OCI-LY7 (cell line): ENCODE data around the gene ATF2. TPM values are rescaled to one million over a fixed set of nuclear protein-coding genes. Genes with fewer than 3 reads are reported as not detected.
"Not testable (repeated sequence)": the region's sequence is repeated elsewhere in the genome, so short reads cannot be mapped to it uniquely, and the experiment has no call there.

Experiments used
- BruUV-seq: library from RNA; stranded (reverse); fragments of 400-500 nt; replicated peaks from 2 replicates; lab custom pipeline; 2021; lab: Mats Ljungman, UMichigan
- CTCF ChIA-PET: fragments of 300-600 bp; sonication (Branson Sonifier 250); formaldehyde crosslinking; loops from one replicate; lab custom pipeline; 2022; ENCODE audit warnings: antibody characterized with exemption; ENCODE audit not compliant: unreplicated experiment; lab: Charles Lee
- POLR2A ChIA-PET: fragments of 300-600 bp; sonication (Branson Sonifier 250); formaldehyde crosslinking; loops from one replicate; lab custom pipeline; 2022; ENCODE audit warnings: antibody characterized with exemption; lab: Charles Lee
- DNase-seq: peaks from one replicate; pipeline ENCODE4 v3.0.0-alpha.2; 2015; ENCODE audit warnings: low spot score
- H2AFZ ChIP-seq: fragments of 200-600 bp; sonication (generic), shearing (Covaris generic); 2 replicates; pipeline ENCODE4 v1.6.1; 2014; ENCODE audit warnings: mild to moderate bottlenecking, antibody characterized with exemption, low read length, moderate library complexity
- H3K27ac ChIP-seq: fragments of 200-600 bp; sonication (generic); 2 replicates; pipeline ENCODE4 v1.5.1; 2014; ENCODE audit warnings: mixed run types, low read depth, mild to moderate bottlenecking, moderate library complexity, low read length, inconsistent platforms; ENCODE audit not compliant: poor library complexity, severe bottlenecking
- H3K36me3 ChIP-seq: fragments of 200-600 bp; sonication (generic); 2 replicates; pipeline ENCODE4 v1.6.1; 2014; ENCODE audit warnings: mild to moderate bottlenecking, antibody characterized with exemption, low read length, moderate library complexity, mixed read lengths; ENCODE audit not compliant: insufficient read depth
- H3K4me1 ChIP-seq: fragments of 200-600 bp; sonication (generic); 2 replicates; pipeline ENCODE4 v1.5.1; 2014; ENCODE audit warnings: mild to moderate bottlenecking, low read length; ENCODE audit not compliant: insufficient read depth, poor library complexity, severe bottlenecking
- H3K4me2 ChIP-seq: fragments of 200-600 bp; sonication (generic); 2 replicates; pipeline ENCODE4 v1.6.1; 2014; ENCODE audit warnings: mild to moderate bottlenecking, low read length
- H3K4me3 ChIP-seq: fragments of 200-600 bp; sonication (generic); 2 replicates; pipeline ENCODE4 v1.5.1; 2014; ENCODE audit warnings: mild to moderate bottlenecking, low read depth, low read length; ENCODE audit not compliant: poor library complexity, severe bottlenecking
- H3K79me2 ChIP-seq: fragments of 200-600 bp; sonication (generic); 2 replicates; pipeline ENCODE4 v1.6.1; 2016; ENCODE audit warnings: low read depth, mild to moderate bottlenecking, low read length, moderate library complexity, mixed read lengths; ENCODE audit not compliant: insufficient read depth
- H3K9me2 ChIP-seq: fragments of 200-600 bp; sonication (generic); 2 replicates; pipeline ENCODE4 v1.6.1; 2016; ENCODE audit warnings: mild to moderate bottlenecking, low read length, mixed read lengths; ENCODE audit not compliant: insufficient read depth
- H3K9me3 ChIP-seq: fragments of 200-600 bp; sonication (generic); 2 replicates; pipeline ENCODE4 v1.6.1; 2014; ENCODE audit warnings: mild to moderate bottlenecking, mixed run types, low read length, mixed read lengths
- H4K20me1 ChIP-seq: fragments of 200-600 bp; sonication (generic); 2 replicates; pipeline ENCODE4 v1.6.1; 2014; ENCODE audit warnings: mild to moderate bottlenecking, antibody characterized with exemption, low read length, moderate library complexity, mixed read lengths; ENCODE audit not compliant: insufficient read depth
- CTCF ChIP-seq: fragments of 200-600 bp; sonication (generic); conservative IDR thresholded peaks from 2 replicates; pipeline ENCODE4 v1.5.1; 2014; ENCODE audit warnings: mild to moderate bottlenecking, antibody characterized with exemption, low read length, moderate library complexity, mixed read lengths
- EZH2phosphoT487 ChIP-seq: fragments of 200-600 bp; sonication (generic); IDR thresholded peaks from 2 replicates; pipeline ENCODE4 v1.6.1; 2018; ENCODE audit warnings: low read depth, borderline replicate concordance, mild to moderate bottlenecking, mixed run types, antibody characterized with exemption, low read length, moderate library complexity, mixed read lengths
- intact Hi-C: fragments of 100-400 bp; cut with micrococcal nuclease; formaldehyde crosslinking; loops from one replicate; pipeline ENCODE4 v1.10.0; 2022; ENCODE audit not compliant: unreplicated experiment
- total RNA-seq, 2 experiments: library from RNA; depleted of rRNA in 1 of 2; stranded (reverse); fragments of >200 nt in 1 of 2; shearing (Covaris generic) in 1 of 2; gene quantifications; 2 replicates each; pipeline ENCODE4 v1.2.3, GENCODE V29; 2014 to 2022

The ATF2 gene
- total RNA-seq, 2 experiments from 2014 or later, result 22.7 to 43.3 TPM

GRCh38 chr2:175111200-175111657, 56.8 kb downstream of the ATF2 start:
- H3K79me2 ChIP-seq, result no peaks in the 10 kb centered on the region
- no peak overlapping the region for H3K4me2 ChIP-seq
- peak; percentile 57 for DNase-seq
- H4K20me1 ChIP-seq, result no peaks in the 10 kb centered on the region
- H3K9me3 ChIP-seq, result no peaks in the 10 kb centered on the region
- peaks cover 86% of the 10 kb centered on the region for H3K36me3 ChIP-seq
- intact Hi-C loops, result loop anchor here (5.0 kb wide), 2 partner anchors 56 to 71 kb away; partner anchors contain the start of genes ATF2 and ATP5MC3
- TSS peak; percentile 10 for BruUV-seq
- CTCF ChIA-PET, result no interaction called here
- H3K4me3 ChIP-seq, result no peak overlapping the region
- no peak overlapping the region for H2AFZ ChIP-seq
- POLR2A ChIA-PET, result interaction anchor here (0.5 to 0.7 kb wide), 2 partner anchors 24 to 30 kb away, joined by 4 read pairs; no protein-coding TSS in a partner anchor
- no peak for TF ChIP-seq EZH2phosphoT487
- TF ChIP-seq CTCF, result peak; percentile 88
- H3K9me2 ChIP-seq, result no peaks in the 10 kb centered on the region
- no peaks in the 10 kb centered on the region for H3K4me1 ChIP-seq
- H3K27ac ChIP-seq, result no peak overlapping the region

- intact Hi-C loops, H3K4me3 ChIP-seq, H4K20me1 ChIP-seq, BruUV-seq, H3K9me3 ChIP-seq, POLR2A ChIA-PET, CTCF ChIA-PET, H2AFZ ChIP-seq, H3K4me2 ChIP-seq, H3K4me1 ChIP-seq, DNase-seq, H3K9me2 ChIP-seq, H3K79me2 ChIP-seq, H3K27ac ChIP-seq: not testable (repeated sequence)
- H3K36me3 ChIP-seq, result peaks cover 78% of the 10 kb centered on the region
These were observed 59.9 kb downstream of the ATF2 start for GRCh38 chr2:175108091-175108490.

- CTCF ChIA-PET, result no interaction called here
These were observed 60.9 kb downstream of the ATF2 start for GRCh38 chr2:175107146-175107545.

More at GRCh38 chr2:175107146-175107545, 60.9 kb downstream of the ATF2 start:
- DNase-seq, result no peak
- Histone ChIP-seq H3K9me3 (no peaks in the 10 kb centered on the region), H3K36me3 (peaks cover 78% of the 10 kb centered on the region), H3K4me2 (no peak overlapping the region), H3K79me2 (no peaks in the 10 kb centered on the region), H3K4me3 (no peak overlapping the region), H3K27ac (no peak overlapping the region), H3K9me2 (no peaks in the 10 kb centered on the region), H2AFZ (no peak overlapping the region), H4K20me1 (no peaks in the 10 kb centered on the region), H3K4me1 (no peaks in the 10 kb centered on the region)
- intact Hi-C loops, result no loop called here
- BruUV-seq, result no TSS peak
- no peak for TF ChIP-seq EZH2phosphoT487
- TF ChIP-seq CTCF, result no peak
- POLR2A ChIA-PET, result no interaction called here
